Right lung (tissue), 10 donors: ENCODE data around the gene NYNRIN. TPM values are rescaled to one million over a fixed set of nuclear protein-coding genes. Genes with fewer than 3 reads are reported as not detected.
"Not testable (repeated sequence)": the region's sequence is repeated elsewhere in the genome, so short reads cannot be mapped to it uniquely, and the experiment has no call there.

Experiments used
- DNase-seq, 2 donors: peaks; one replicate each; pipeline ENCODE4 v3.0.0-alpha.2; 2013
- long read RNA-seq, 8 donors: transcript quantifications; one replicate each; lab custom pipeline, GENCODE V29; 2026
- polyA plus RNA-seq, 5 donors: library from polyadenylated mRNA; unstranded; fragments of 120-200 nt; gene quantifications; one replicate each; pipeline versions ENCODE4 v1.2.1 to v1.2.3, GENCODE V29; 2013; ENCODE audit warnings: inconsistent platforms in 1 of 5, low replicate concordance in 1 of 5; ENCODE audit not compliant: insufficient read length in 5 of 5, insufficient read depth in 1 of 5

NYNRIN gene
- polyA plus RNA-seq, result 100 to 1,000 TPM in 2 of 5 donors, 10 to 100 TPM in 3; 78.3 to 109 (median 88.7) TPM
- long read RNA-seq, donor 1, full-length matches to known transcripts, result 3 of 21 reads
- long read RNA-seq, donor 1, partial matches to known transcripts, result 18 of 21 reads
- long read RNA-seq, donor 1, other reads (novel, unspliced or antisense), result 0 of 21 reads
- long read RNA-seq, donor 2, full-length matches to known transcripts, result 6 of 6 reads
- long read RNA-seq, donor 2, partial matches to known transcripts, result 0 of 6 reads
- long read RNA-seq, donor 2, other reads (novel, unspliced or antisense), result 0 of 6 reads
- long read RNA-seq, donor 3, partial matches to known transcripts, result 13 of 13 reads
- long read RNA-seq, donor 3, other reads (novel, unspliced or antisense), result 0 of 13 reads
- long read RNA-seq, donor 4, full-length matches to known transcripts, result 1 of 24 reads
- long read RNA-seq, donor 4, partial matches to known transcripts, result 23 of 24 reads
- long read RNA-seq, donor 4, other reads (novel, unspliced or antisense), result 0 of 24 reads
- long read RNA-seq, donor 5, full-length matches to known transcripts, result 4 of 40 reads
- long read RNA-seq, donor 5, partial matches to known transcripts, result 36 of 40 reads
- long read RNA-seq, donor 5, other reads (novel, unspliced or antisense), result 0 of 40 reads
- long read RNA-seq, donor 6, full-length matches to known transcripts, result 5 of 25 reads
- long read RNA-seq, donor 6, partial matches to known transcripts, result 20 of 25 reads
- long read RNA-seq, donor 6, other reads (novel, unspliced or antisense), result 0 of 25 reads
- long read RNA-seq, donor 7, full-length matches to known transcripts, result 9 of 40 reads
- long read RNA-seq, donor 7, partial matches to known transcripts, result 31 of 40 reads
- long read RNA-seq, donor 7, other reads (novel, unspliced or antisense), result 0 of 40 reads
- long read RNA-seq, donor 8, full-length matches to known transcripts, result 2 of 7 reads
- long read RNA-seq, donor 8, partial matches to known transcripts, result 5 of 7 reads
- long read RNA-seq, donor 8, other reads (novel, unspliced or antisense), result 0 of 7 reads

GRCh38 chr14:24398653-24399446, at the start of gene NYNRIN:
Gene NYNRIN (plus strand): TSS chr14:24399003. CDS start chr14:24399247, 244 bp downstream.
- DNase-seq, result peak; percentile 84 to 86

GRCh38 chr14:24349742-24350141, 49.1 kb upstream of the NYNRIN start:
- no peak for DNase-seq

- DNase-seq, result no peak
Observed at GRCh38 chr14:24351517-24351916, 47.3 kb upstream of the NYNRIN start.

- no peak for DNase-seq
Observed at GRCh38 chr14:24353559-24354481, 45.0 kb upstream of the NYNRIN start.

GRCh38 chr14:24354482-24354825, 44.3 kb upstream of the NYNRIN start:
- DNase-seq, result not testable (repeated sequence)

- DNase-seq, result no peak
Observed at GRCh38 chr14:24355009-24355408, 43.8 kb upstream of the NYNRIN start.

GRCh38 chr14:24356208-24356607, 42.6 kb upstream of the NYNRIN start:
- DNase-seq, result no peak

- no peak for DNase-seq
Observed at GRCh38 chr14:24360281-24360680, 38.5 kb upstream of the NYNRIN start.

- no peak for DNase-seq
Observed at GRCh38 chr14:24361326-24361725, 37.5 kb upstream of the NYNRIN start.

- DNase-seq, result no peak
Observed at GRCh38 chr14:24362241-24362960, 36.4 kb upstream of the NYNRIN start.

- no peak for DNase-seq
Observed at GRCh38 chr14:24363401-24363800, 35.4 kb upstream of the NYNRIN start.

- no peak for DNase-seq
Observed at GRCh38 chr14:24364841-24365240, 34.0 kb upstream of the NYNRIN start.

- DNase-seq, result peak; percentile 85 to 90
Observed at GRCh38 chr14:24365600-24366412, 33.0 kb upstream of the NYNRIN start.

- no peak for DNase-seq
Observed at GRCh38 chr14:24366413-24366720, 32.4 kb upstream of the NYNRIN start.

GRCh38 chr14:24366721-24367513, 31.9 kb upstream of the NYNRIN start:
- peak; percentile 95 for DNase-seq

- DNase-seq, result peak; percentile 90 to 91
Observed at GRCh38 chr14:24367514-24368211, 31.1 kb upstream of the NYNRIN start, which contains the start of gene NFATC4. Gene NFATC4 (plus strand): TSS chr14:24368184. CDS start chr14:24368341, 157 bp downstream.

GRCh38 chr14:24368212-24368561, 30.6 kb upstream of the NYNRIN start:
- DNase-seq, result no peak
